Heart left ventricle (tissue), 13 donors: Measurements from ENCODE around the gene ATG2A.

Experiments
- CTCF ChIP-seq, 12 donors: fragments of 200-600 bp; sonication (generic) in 4 of 12; IDR thresholded peaks; one replicate each; pipeline versions ENCODE4 v1.5.0 to v1.8.0; 2018 to 2022; ENCODE audit warnings: antibody characterized with exemption in 12 of 12, mild to moderate bottlenecking in 5 of 12
- POLR2A ChIP-seq, 2 donors: fragments of 450-650 bp; IDR thresholded peaks; one replicate each; pipeline ENCODE4 v1.6.1; 2017; ENCODE audit warnings: antibody characterized with exemption in 2 of 2, mild to moderate bottlenecking in 2 of 2, moderate library complexity in 2 of 2
- donor health status: ischemic (EF 13 %, LVEDD 7.1; RV severe dilation, severe dysfunction).
- donor health status: DM: no; HTN: yes; CAD: no.
- donor health status: DM: no; HTN: no; CAD: no.
- donor health status: ischemic (EF 25% LVEDD 6.9; RV normal size, moderate dysfunction).
- donor health status: ischemic (EF 25% LVEDD 5.7; RV mildly dilated, moderate dysfunction).
- donor health status: ischemic (EF 35%, LVEDD 5.7; RV mildly dilated, moderate dysfunction).
- donor health status: nonischemic (EF 11% LVEDD 7.7; RV severe dilation, severe dysfunction).
- donor health status: DM: yes; HTN: yes; CAD: no.
- donor health status: PGD.
- donor health status: ischemic (EF 29% LVEDD 5.4; RV normal size, mild dysfunction).
- donor health status: nonischemic (EF 23%, LVEDD 6.1; RV moderate dilation, normal function).

- TF ChIP-seq POLR2A (IDR thresholded peaks at IDR 0.05) (no peak), CTCF (IDR thresholded peaks at IDR 0.05) (no peak)
Measured at GRCh38 chr11:64911142-64911541, 5.9 kb downstream of the ATG2A start.
